Gastrocnemius medialis (tissue), 4 donors: ENCODE measurements around the gene GALNTL6.

Source experiments
- CTCF ChIP-seq, 5 experiments: fragments of 450-650 bp in 3 of 5; fragments of 200-600 bp in 2 of 5; sonication (generic) in 2 of 5; IDR thresholded peaks in 4 of 5; conservative IDR thresholded peaks in 1 of 5; 1 replicate in 4 of 5; 2 replicates in 1 of 5; pipeline ENCODE4 v1.5.1; 2016 to 2019; ENCODE audit warnings: antibody characterized with exemption in 5 of 5, mild to moderate bottlenecking in 3 of 5, moderate library complexity in 3 of 5
- POLR2A ChIP-seq, 2 donors: fragments of 450-650 bp; IDR thresholded peaks; one replicate each; pipeline ENCODE4 v1.6.1; 2017; ENCODE audit warnings: antibody characterized with exemption in 2 of 2, mild to moderate bottlenecking in 2 of 2, moderate library complexity in 2 of 2

GRCh38 chr4:172843192-172843591 is 1030.0 kb downstream of the GALNTL6 start:
- TF ChIP-seq CTCF (IDR thresholded peaks at IDR 0.05 in 4 of 5, conservative IDR thresholded peaks at IDR 0.05 in 1 of 5) (no peak), POLR2A (IDR thresholded peaks at IDR 0.05) (no peak)
